Measurements from ENCODE around the gene HSPA1B. TPM values are rescaled to one million over a fixed set of nuclear protein-coding genes. Genes with fewer than 3 reads are reported as not detected.

HSPA1B gene
- total RNA-seq, 1 experiment from 2014 or later, result 147 TPM

DNA sequence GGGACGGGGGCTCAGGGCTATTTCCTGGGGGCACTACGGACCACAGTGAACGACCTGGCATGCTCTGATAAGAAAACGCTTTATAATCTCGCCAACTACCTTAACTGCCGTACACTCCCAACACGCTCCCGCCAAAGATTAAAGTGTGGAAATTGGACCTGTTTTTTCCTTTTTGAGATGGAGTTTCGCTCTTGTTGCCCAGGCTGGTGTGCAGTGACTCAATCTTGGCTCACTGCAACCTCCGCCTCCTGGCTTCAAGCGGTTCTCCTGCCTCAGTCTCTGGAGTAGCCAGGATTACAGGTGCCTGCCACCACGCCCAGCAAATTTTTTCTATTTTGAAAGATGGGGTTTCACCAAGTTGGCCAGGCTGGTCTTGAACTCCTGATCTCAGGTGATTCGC, 51.6 kb downstream of the HSPA1B start:
- no peak for DNase-seq (ENCODE audit: low read depth, low spot score)
- Histone ChIP-seq H3K27me3 (ENCODE audit: control insufficient read depth, insufficient read depth, low read length) (no peaks in the 10 kb centered on the region), H3K9me3 (ENCODE audit: control insufficient read depth, insufficient read depth, low read depth, low read length) (no peaks in the 10 kb centered on the region), H3K4me3 (ENCODE audit: low read depth in 2 of 2, low read length in 2 of 2) (no peak overlapping the region), H3K4me1 (ENCODE audit: control insufficient read depth, insufficient read depth, low read length) (peaks cover 33% of the 10 kb centered on the region), H3K27ac (ENCODE audit: low read length) (no peak overlapping the region), H3K36me3 (ENCODE audit: control insufficient read depth, insufficient read depth, low read length) (no peaks in the 10 kb centered on the region)
- TF ChIP-seq, protein P1, sequence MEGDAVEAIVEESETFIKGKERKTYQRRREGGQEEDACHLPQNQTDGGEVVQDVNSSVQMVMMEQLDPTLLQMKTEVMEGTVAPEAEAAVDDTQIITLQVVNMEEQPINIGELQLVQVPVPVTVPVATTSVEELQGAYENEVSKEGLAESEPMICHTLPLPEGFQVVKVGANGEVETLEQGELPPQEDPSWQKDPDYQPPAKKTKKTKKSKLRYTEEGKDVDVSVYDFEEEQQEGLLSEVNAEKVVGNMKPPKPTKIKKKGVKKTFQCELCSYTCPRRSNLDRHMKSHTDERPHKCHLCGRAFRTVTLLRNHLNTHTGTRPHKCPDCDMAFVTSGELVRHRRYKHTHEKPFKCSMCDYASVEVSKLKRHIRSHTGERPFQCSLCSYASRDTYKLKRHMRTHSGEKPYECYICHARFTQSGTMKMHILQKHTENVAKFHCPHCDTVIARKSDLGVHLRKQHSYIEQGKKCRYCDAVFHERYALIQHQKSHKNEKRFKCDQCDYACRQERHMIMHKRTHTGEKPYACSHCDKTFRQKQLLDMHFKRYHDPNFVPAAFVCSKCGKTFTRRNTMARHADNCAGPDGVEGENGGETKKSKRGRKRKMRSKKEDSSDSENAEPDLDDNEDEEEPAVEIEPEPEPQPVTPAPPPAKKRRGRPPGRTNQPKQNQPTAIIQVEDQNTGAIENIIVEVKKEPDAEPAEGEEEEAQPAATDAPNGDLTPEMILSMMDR (IDR thresholded peaks at IDR 0.05), result no peak
- TF ChIP-seq TCF7L2 (IDR thresholded peaks at IDR 0.05; ENCODE audit: low read depth, low read length) (no peak), POLR2AphosphoS5 (IDR thresholded peaks at IDR 0.05; ENCODE audit: low read depth, low read length) (no peak)
- no peak for ATAC-seq
- no TSS peak for BruUV-seq (replicated peaks)
- CTCF ChIA-PET, result no interaction called here
- intact Hi-C loops (cut with micrococcal nuclease; ENCODE audit: unreplicated experiment), result no loop called here
- POLR2A ChIA-PET, result interaction anchor here (0.6 kb wide), 1 partner anchor 874 kb away, joined by 4 read pairs; no protein-coding TSS in a partner anchor
- in situ Hi-C loops (cut with HindIII; ENCODE audit: low pct_unique_long_range_greater_than_20kb, low sequenced_read_pairs), result no loop called here

Other genes starting within 250 kb of the HSPA1B start
- gene LTB, start 245.3 kb upstream of the HSPA1B start, total RNA-seq (2021; ENCODE audit: unreplicated experiment), result 3.7 TPM
- not detected for gene LST1, start 241.5 kb upstream of the HSPA1B start, total RNA-seq (2021; ENCODE audit: unreplicated experiment)
- not detected for gene NCR3, start 234.7 kb upstream of the HSPA1B start, total RNA-seq (2021; ENCODE audit: unreplicated experiment)
- gene AIF1, start 212.5 kb upstream of the HSPA1B start, total RNA-seq (2021; ENCODE audit: unreplicated experiment), result 0.44 TPM
- 318 TPM for gene PRRC2A, start 207.0 kb upstream of the HSPA1B start, total RNA-seq (2021; ENCODE audit: unreplicated experiment)
- 491 TPM for gene BAG6, start 175.1 kb upstream of the HSPA1B start, total RNA-seq (2021; ENCODE audit: unreplicated experiment)
- 1.8 TPM for gene APOM, start 171.8 kb upstream of the HSPA1B start, total RNA-seq (2021; ENCODE audit: unreplicated experiment)
- gene C6orf47, start 167.0 kb upstream of the HSPA1B start, total RNA-seq (2021; ENCODE audit: unreplicated experiment), result 22.4 TPM
- gene GPANK1, start 162.7 kb upstream of the HSPA1B start, total RNA-seq (2021; ENCODE audit: unreplicated experiment), result 18.3 TPM
- 219 TPM for gene CSNK2B, start 161.7 kb upstream of the HSPA1B start, total RNA-seq (2021; ENCODE audit: unreplicated experiment)
- 21.2 TPM for gene LY6G5B, start 157.8 kb upstream of the HSPA1B start, total RNA-seq (2021; ENCODE audit: unreplicated experiment)
- 0.62 TPM for gene LY6G5C, start 146.7 kb upstream of the HSPA1B start, total RNA-seq (2021; ENCODE audit: unreplicated experiment)
- gene ABHD16A, start 124.4 kb upstream of the HSPA1B start, total RNA-seq (2021; ENCODE audit: unreplicated experiment), result 47.2 TPM
- gene LY6G6F, start 120.9 kb upstream of the HSPA1B start, total RNA-seq (2021; ENCODE audit: unreplicated experiment), result not detected
- not detected for gene LY6G6D, start 112.4 kb upstream of the HSPA1B start, total RNA-seq (2021; ENCODE audit: unreplicated experiment)
- gene LY6G6C, start 106.0 kb upstream of the HSPA1B start, total RNA-seq (2021; ENCODE audit: unreplicated experiment), result 0.23 TPM
- gene MPIG6B, start 104.4 kb upstream of the HSPA1B start, total RNA-seq (2021; ENCODE audit: unreplicated experiment), result not detected
- 104 TPM for gene DDAH2, start 98.4 kb upstream of the HSPA1B start, total RNA-seq (2021; ENCODE audit: unreplicated experiment)
- gene CLIC1, start 91.2 kb upstream of the HSPA1B start, total RNA-seq (2021; ENCODE audit: unreplicated experiment), result 583 TPM
- gene MSH5, start 87.7 kb upstream of the HSPA1B start, total RNA-seq (2021; ENCODE audit: unreplicated experiment), result 38.1 TPM
- gene SAPCD1, start 65.1 kb upstream of the HSPA1B start, total RNA-seq (2021; ENCODE audit: unreplicated experiment), result 6.3 TPM
- 4.3 TPM for gene VWA7, start 50.4 kb upstream of the HSPA1B start, total RNA-seq (2021; ENCODE audit: unreplicated experiment)
- gene VARS1, start 32.0 kb upstream of the HSPA1B start, total RNA-seq (2021; ENCODE audit: unreplicated experiment), result 229 TPM
- 89.7 TPM for gene LSM2, start 20.8 kb upstream of the HSPA1B start, total RNA-seq (2021; ENCODE audit: unreplicated experiment)
- 2.8 TPM for gene HSPA1L, start 12.5 kb upstream of the HSPA1B start, total RNA-seq (2021; ENCODE audit: unreplicated experiment)
- 169 TPM for gene HSPA1A, start 12.2 kb upstream of the HSPA1B start, total RNA-seq (2021; ENCODE audit: unreplicated experiment)
- 111 TPM for gene NEU1, start 35.1 kb downstream of the HSPA1B start, total RNA-seq (2021; ENCODE audit: unreplicated experiment)
- 2.7 TPM for gene SLC44A4, start 51.3 kb downstream of the HSPA1B start, total RNA-seq (2021; ENCODE audit: unreplicated experiment)
- 60.4 TPM for gene EHMT2, start 70.0 kb downstream of the HSPA1B start, total RNA-seq (2021; ENCODE audit: unreplicated experiment)
- 9.4 TPM for gene ZBTB12, start 74.3 kb downstream of the HSPA1B start, total RNA-seq (2021; ENCODE audit: unreplicated experiment)
- gene C2, start 100.0 kb downstream of the HSPA1B start, total RNA-seq (2021; ENCODE audit: unreplicated experiment), result 1.0 TPM
- 5.6 TPM for gene CFB, start 118.4 kb downstream of the HSPA1B start, total RNA-seq (2021; ENCODE audit: unreplicated experiment)
- gene NELFE, start 131.2 kb downstream of the HSPA1B start, total RNA-seq (2021; ENCODE audit: unreplicated experiment), result 94.9 TPM
- gene SKIC2, start 131.4 kb downstream of the HSPA1B start, total RNA-seq (2021; ENCODE audit: unreplicated experiment), result 121 TPM
- 38.1 TPM for gene DXO, start 144.4 kb downstream of the HSPA1B start, total RNA-seq (2021; ENCODE audit: unreplicated experiment)
- 8.1 TPM for gene C4A, start 154.3 kb downstream of the HSPA1B start, total RNA-seq (2021; ENCODE audit: unreplicated experiment)
- 8.8 TPM for gene C4B, start 187.1 kb downstream of the HSPA1B start, total RNA-seq (2021; ENCODE audit: unreplicated experiment)
- gene CYP21A2, start 210.7 kb downstream of the HSPA1B start, total RNA-seq (2021; ENCODE audit: unreplicated experiment), result 1.1 TPM

Data from Panc1 (cell line).